Measurements from ENCODE around the gene RXRA. TPM values are rescaled to one million over a fixed set of nuclear protein-coding genes. Genes with fewer than 3 reads are reported as not detected.

Gene RXRA
- total and polyA plus RNA-seq, 10 of the 15 experiments (the other 5 are each of a cell fraction or from before 2014, with no cell fraction given), result 0.89 to 36.8 (median 11.1) TPM

DNA sequence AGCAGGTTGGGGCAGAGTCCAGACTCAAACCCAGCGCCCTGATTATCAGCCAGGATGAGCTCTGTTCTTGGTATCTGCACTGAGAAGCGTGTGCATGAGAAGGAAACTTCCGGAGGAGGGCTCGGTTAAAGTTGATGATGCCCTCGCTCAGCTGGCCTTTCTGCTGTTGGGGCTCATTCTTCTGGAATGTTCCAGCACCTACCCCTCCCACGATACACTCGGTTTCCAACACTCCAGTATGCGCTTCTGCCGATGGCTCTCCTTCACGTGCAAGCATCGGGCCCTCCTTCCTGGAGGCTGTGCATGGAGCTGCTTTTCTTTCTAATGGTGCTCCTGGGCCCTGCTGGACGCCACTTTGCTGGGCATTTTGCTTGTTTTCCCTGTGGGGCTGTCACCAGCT, 134.0 kb downstream of the RXRA start:
- no peaks in the 10 kb centered on the region for H3K4me1 ChIP-seq (ENCODE audit: control insufficient read depth, insufficient read depth, low read length)
- FAIRE-seq (no peak), ATAC-seq (no peak), DNase-seq (ENCODE audit: low read depth, low spot score) (no peak)
- RAD21 ChIA-PET (ENCODE audit: unreplicated experiment), result no interaction called here
- H4K20me1 ChIP-seq (ENCODE audit: control insufficient read depth, insufficient read depth), result no peaks in the 10 kb centered on the region
- BruUV-seq (replicated peaks), result no TSS peak
- H3K4me3 ChIP-seq, result no peak overlapping the region
- intact Hi-C loops (cut with micrococcal nuclease; ENCODE audit: unreplicated experiment), result no loop called here
- SMC1A ChIA-PET (ENCODE audit: uncharacterized antibody, unreplicated experiment), result no interaction called here
- whole genome bisulfite sequencing (ENCODE audit: insufficient coverage, insufficient replicate concordance, low lambda C conversion rate, missing lambda C conversion rate), result 43% methylated on average over 11 of the region's 12 CpGs
- TF ChIP-seq SMC3 (IDR thresholded peaks at IDR 0.05; ENCODE audit: borderline replicate concordance, low read length), result no peak
- H3K27me3 ChIP-seq (replicated peaks in 1 of 2; ENCODE audit: control insufficient read depth in 2 of 2, insufficient read depth in 2 of 2, low read length in 1 of 2), result no peaks in the 10 kb centered on the region
- POLR2A ChIA-PET, result no interaction called here
- no peaks in the 10 kb centered on the region; the same call in 2 of the 3 replicates for H3K9me3 ChIP-seq (replicated peaks; ENCODE audit: control insufficient read depth, insufficient read depth, low read length)
- H3K4me2 ChIP-seq (ENCODE audit: control insufficient read depth, insufficient read depth), result no peak overlapping the region
- in situ Hi-C loops (cut with MboI), result no loop called here
- CTCF ChIA-PET, result no interaction called here
- H2AFZ ChIP-seq (ENCODE audit: control insufficient read depth, low read depth, low read length), result no peak overlapping the region
- no peak overlapping the region for H3K9ac ChIP-seq (ENCODE audit: control insufficient read depth, insufficient read depth, low read length)
- no peaks in the 10 kb centered on the region for H3K79me2 ChIP-seq (ENCODE audit: control insufficient read depth, insufficient read depth, low read length)
- H3K36me3 ChIP-seq (ENCODE audit: control insufficient read depth in 2 of 2, insufficient read depth in 2 of 2, low read length in 1 of 2), result no peaks in the 10 kb centered on the region
- no peak overlapping the region for H3K27ac ChIP-seq (ENCODE audit: control insufficient read depth, insufficient read depth)

DNA sequence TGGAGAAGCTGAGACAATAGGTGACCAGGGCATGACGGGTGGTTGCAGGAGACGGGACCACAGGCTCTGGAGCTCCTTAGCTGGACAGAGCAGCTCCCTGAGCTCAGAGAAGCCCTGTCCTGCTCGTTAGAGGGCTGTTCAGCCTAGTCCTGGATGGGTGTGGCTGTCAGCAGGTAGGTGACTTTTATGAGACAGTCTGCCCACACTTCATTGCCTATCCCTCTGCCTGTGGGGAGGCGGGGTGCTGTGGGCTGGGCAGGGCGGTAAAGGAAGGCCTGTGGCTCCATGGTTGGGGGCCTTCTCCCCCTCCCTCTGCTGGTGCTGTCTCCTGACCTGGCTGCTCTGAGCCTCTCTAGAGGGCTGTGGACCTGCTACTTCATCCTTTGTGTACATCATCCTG, 134.6 kb downstream of the RXRA start:
- Histone ChIP-seq H2AFZ (ENCODE audit: control insufficient read depth, low read depth, low read length) (no peak overlapping the region), H3K9me3 (replicated peaks; ENCODE audit: control insufficient read depth, insufficient read depth, low read length) (no peaks in the 10 kb centered on the region; the same call in 2 of the 3 replicates), H3K4me1 (ENCODE audit: control insufficient read depth, insufficient read depth, low read length) (no peaks in the 10 kb centered on the region), H3K27ac (ENCODE audit: control insufficient read depth, insufficient read depth) (no peak overlapping the region), H3K4me2 (ENCODE audit: control insufficient read depth, insufficient read depth) (no peak overlapping the region), H3K4me3 (no peak overlapping the region), H3K27me3 (replicated peaks in 1 of 2; ENCODE audit: control insufficient read depth in 2 of 2, insufficient read depth in 2 of 2, low read length in 1 of 2) (no peaks in the 10 kb centered on the region), H4K20me1 (ENCODE audit: control insufficient read depth, insufficient read depth) (no peaks in the 10 kb centered on the region), H3K79me2 (ENCODE audit: control insufficient read depth, insufficient read depth, low read length) (no peaks in the 10 kb centered on the region), H3K9ac (ENCODE audit: control insufficient read depth, insufficient read depth, low read length) (no peak overlapping the region), H3K36me3 (ENCODE audit: control insufficient read depth in 2 of 2, insufficient read depth in 2 of 2, low read length in 1 of 2) (no peaks in the 10 kb centered on the region)
- POLR2A ChIA-PET, result no interaction called here
- RAD21 ChIA-PET (ENCODE audit: unreplicated experiment), result no interaction called here
- in situ Hi-C loops (cut with MboI), result no loop called here
- CTCF ChIA-PET, result no interaction called here
- ATAC-seq (no peak), DNase-seq (ENCODE audit: low read depth, low spot score) (no peak), FAIRE-seq (no peak)
- no peak for TF ChIP-seq NRF1 (conservative IDR thresholded peaks at IDR 0.05; ENCODE audit: low read depth, low read length)
- no peak for TF ChIP-seq HDAC2 (IDR thresholded peaks at IDR 0.05)
- TF ChIP-seq E2F8 (IDR thresholded peaks at IDR 0.05; ENCODE audit: low read depth, partially characterized antibody), result no peak
- TF ChIP-seq HDAC6 (IDR thresholded peaks at IDR 0.05; ENCODE audit: unreplicated experiment), result no peak
- TF ChIP-seq PAX8 (IDR thresholded peaks at IDR 0.05), result no peak
- no peak for TF ChIP-seq SUZ12 (IDR thresholded peaks at IDR 0.05; ENCODE audit: unreplicated experiment)
- TF ChIP-seq KAT2A (conservative IDR thresholded peaks at IDR 0.05; ENCODE audit: control insufficient read depth, low read depth, low read length), result no peak
- no peak for TF ChIP-seq ESRRA (IDR thresholded peaks at IDR 0.05; ENCODE audit: low read length)
- WGBS (ENCODE audit: insufficient coverage, insufficient replicate concordance, low lambda C conversion rate, missing lambda C conversion rate), result 2% methylated on average over 5 of the region's 5 CpGs
- no TSS peak for BruUV-seq (replicated peaks)
- SMC1A ChIA-PET (ENCODE audit: uncharacterized antibody, unreplicated experiment), result no interaction called here
- intact Hi-C loops (cut with micrococcal nuclease; ENCODE audit: unreplicated experiment), result no loop called here

All from GM12878 (cell line).